ENCODE data around the gene CNBP. TPM values are rescaled to one million over a fixed set of nuclear protein-coding genes. Genes with fewer than 3 reads are reported as not detected.
"Not testable (repeated sequence)": the region's sequence is repeated elsewhere in the genome, so short reads cannot be mapped to it uniquely, and the experiment has no call there.

Gene CNBP
- total RNA-seq (2014; rRNA removed; shearing (Covaris generic)) = 449 and 480 TPM in 2 replicates

DNA sequence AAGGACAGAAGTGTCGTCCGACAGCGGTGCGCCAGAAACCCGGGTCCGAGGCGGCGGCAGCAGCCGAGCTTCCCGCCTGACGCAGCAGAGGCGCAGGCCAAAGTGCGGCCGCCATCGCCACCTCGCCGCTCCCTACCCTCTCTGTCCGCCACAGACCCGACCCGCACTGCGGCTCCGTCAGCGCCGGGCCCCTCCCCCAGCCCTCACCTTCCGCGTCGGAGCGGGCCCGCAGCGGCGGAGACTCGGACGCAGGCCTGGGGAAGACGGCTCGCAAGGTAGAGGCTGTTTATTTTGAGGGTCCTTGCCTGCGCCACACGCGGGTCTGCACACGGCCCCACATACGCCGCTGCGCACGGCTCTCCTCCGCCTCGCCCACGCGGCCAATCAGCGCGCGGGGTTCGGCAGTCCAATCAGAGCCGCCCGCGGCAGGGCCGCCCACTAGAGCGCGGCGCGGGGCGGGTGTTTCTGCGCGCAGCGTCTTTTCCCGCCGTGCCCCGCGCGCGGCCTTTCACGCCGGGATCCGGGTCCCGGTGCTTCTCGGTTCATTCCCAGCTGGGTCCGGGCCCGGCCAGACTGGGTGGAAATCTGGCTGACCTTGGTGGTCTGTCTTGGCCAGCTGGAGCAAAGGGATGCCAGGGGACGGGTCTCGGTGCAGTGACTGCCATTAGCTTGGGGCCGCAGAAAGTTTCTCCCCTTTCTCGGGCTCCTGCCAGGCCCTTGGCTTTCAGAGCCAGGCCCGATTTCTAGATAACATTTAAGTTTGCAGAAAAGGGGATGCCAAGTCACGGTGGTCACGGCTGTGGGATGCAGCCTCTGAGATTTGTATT lies at the start of gene CNBP:
CNBP (minus strand) TSS at position 328 of the 827 bp plus-strand sequence. CDS start 12,139 bp downstream, outside the sequence.
- Histone ChIP-seq H3K27ac (peak within 1 kb of the TSS; percentile 98), H3K27me3 (no peaks in the 10 kb centered on the region), H3K36me3 (peaks cover 28% of the 10 kb centered on the region), H3K9me3 (replicated peaks) (no peaks in the 10 kb centered on the region), H3K4me1 (peaks cover 12% of the 10 kb centered on the region), H3K4me3 (peak within 1 kb of the TSS; percentile 96)
- peak; percentile 90 to 95 for DNase-seq

DNA sequence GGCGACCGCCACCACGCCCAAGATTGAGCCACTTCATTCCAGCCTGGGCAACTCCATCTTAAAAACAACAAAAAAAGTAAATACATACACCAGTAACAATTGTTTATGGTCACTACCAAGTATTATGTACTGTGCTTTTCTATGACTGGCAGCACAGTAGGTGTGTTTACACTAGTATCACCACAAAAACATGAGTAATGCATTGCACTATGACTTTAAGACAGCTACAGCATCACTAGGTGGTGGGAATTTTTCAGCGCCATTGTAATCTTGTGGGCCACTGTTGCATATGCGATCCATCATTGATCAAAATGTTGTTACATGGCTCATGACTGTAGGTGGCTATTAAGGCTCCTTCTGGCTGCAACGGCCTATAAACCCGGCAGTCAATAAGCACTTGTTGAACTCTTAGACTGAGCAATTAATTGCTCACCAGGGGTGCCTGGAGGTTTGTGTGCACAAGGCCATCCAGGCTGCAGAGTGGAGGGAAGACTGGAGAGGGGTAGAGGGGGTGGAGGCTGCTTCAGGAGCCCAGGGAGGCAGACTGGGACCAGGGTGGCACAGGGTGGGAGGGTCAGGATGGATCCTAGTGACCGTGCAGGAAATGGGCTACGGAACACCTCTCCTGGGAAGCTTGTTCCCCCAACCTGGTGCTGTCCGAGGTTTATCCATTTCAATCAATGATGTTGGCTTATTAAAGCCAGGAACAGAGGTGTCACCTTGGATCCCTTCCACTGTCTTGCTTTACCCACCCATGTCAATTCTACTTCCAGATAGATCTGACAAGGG lies 47.8 kb upstream of the CNBP start:
- DNase-seq = no peak
- Histone ChIP-seq H3K27ac (no peak overlapping the region), H3K27me3 (no peaks in the 10 kb centered on the region), H3K4me3 (no peak overlapping the region), H3K36me3 (no peaks in the 10 kb centered on the region), H3K4me1 (no peaks in the 10 kb centered on the region), H3K9me3 (replicated peaks) (no peaks in the 10 kb centered on the region)

- Histone ChIP-seq H3K27me3 (no peaks in the 10 kb centered on the region), H3K4me1 (no peaks in the 10 kb centered on the region), H3K36me3 (no peaks in the 10 kb centered on the region), H3K4me3 (no peak overlapping the region), H3K9me3 (replicated peaks) (no peaks in the 10 kb centered on the region), H3K27ac (no peak overlapping the region)
- DNase-seq = no peak
Observed at GRCh38 chr3:129230311-129231019, 46.8 kb upstream of the CNBP start.

- no peaks in the 10 kb centered on the region for H3K27me3 ChIP-seq
- H3K36me3 ChIP-seq = no peaks in the 10 kb centered on the region
- no peak overlapping the region for H3K27ac ChIP-seq
- H3K4me1 ChIP-seq = no peaks in the 10 kb centered on the region
- DNase-seq = peak; percentile 35 to 58
- no peaks in the 10 kb centered on the region for H3K9me3 ChIP-seq (replicated peaks)
- no peak overlapping the region for H3K4me3 ChIP-seq
Observed at GRCh38 chr3:129228891-129229585, 45.3 kb upstream of the CNBP start.

DNA sequence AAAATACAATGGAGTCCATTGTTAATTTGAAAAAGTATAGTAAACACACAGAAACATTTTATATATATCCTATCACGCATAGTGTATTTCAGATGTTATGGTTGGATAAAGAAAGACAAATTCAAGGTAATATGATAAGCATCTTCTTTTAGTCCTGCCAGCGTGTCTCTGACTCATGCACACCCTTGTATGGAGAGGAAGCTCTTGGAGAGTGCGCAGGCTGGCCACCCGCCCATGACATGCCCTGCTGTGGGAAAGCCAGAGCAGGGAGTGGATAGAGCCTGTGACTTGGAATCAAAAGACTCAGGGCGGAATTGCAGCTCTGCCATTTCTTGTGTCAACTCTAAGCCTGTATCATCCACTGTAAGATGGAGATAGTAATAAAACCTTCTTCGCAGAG lies 42.7 kb upstream of the CNBP start:
- Histone ChIP-seq H3K36me3 (no peaks in the 10 kb centered on the region), H3K9me3 (replicated peaks) (no peaks in the 10 kb centered on the region), H3K4me1 (no peaks in the 10 kb centered on the region), H3K4me3 (no peak overlapping the region), H3K27ac (no peak overlapping the region), H3K27me3 (no peaks in the 10 kb centered on the region)
- peak; percentile 29 to 38 for DNase-seq

DNA sequence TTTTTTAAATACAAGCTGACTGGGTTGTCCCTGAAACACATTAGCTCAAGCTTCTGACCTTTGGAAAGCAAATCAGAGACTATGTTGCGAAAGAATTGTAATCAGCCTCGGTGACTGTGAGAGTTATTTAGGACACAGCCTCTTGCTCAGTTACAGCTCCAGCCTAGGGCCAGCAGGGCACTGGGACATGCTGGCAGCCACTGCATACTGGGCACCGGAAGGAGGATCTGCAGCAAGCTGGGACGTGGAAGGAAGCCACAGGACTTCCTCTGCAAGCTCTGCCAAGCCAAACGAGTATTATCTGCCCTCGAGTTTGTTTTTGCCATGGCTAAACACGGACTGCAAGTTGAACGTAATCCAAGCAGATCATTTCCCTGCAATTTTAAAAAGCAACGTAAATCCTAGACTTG lies 41.3 kb upstream of the CNBP start:
- peak overlapping the region; percentile 12; the same call in 1 of the 2 replicates for H3K4me3 ChIP-seq
- H3K9me3 ChIP-seq (replicated peaks) = no peaks in the 10 kb centered on the region
- no peaks in the 10 kb centered on the region for H3K4me1 ChIP-seq
- DNase-seq = peak; percentile 41 to 52
- H3K27ac ChIP-seq = no peak overlapping the region
- H3K36me3 ChIP-seq = no peaks in the 10 kb centered on the region
- H3K27me3 ChIP-seq = no peaks in the 10 kb centered on the region

DNA sequence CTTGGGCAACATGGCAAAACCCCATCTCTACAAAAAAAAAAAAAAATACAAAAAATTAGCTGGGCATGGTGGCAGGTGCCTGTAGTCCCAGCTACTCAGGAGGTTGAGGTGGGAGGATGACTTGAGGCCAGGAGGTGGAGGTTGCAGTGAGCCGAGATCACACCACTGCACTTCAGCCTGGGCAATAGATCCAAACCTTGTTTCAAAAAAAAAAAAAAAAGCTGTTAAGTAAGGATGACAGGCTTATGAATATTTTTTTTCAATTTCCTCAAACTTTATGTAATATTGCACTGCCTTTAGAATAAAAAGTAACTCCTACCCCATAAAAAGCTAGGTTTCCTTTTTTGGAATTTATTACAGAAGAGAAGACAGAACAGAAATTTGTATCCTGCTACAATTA lies 40.7 kb upstream of the CNBP start:
- not testable (repeated sequence) for DNase-seq; H3K4me3 ChIP-seq; H3K9me3 ChIP-seq (replicated peaks); H3K27ac ChIP-seq; H3K36me3 ChIP-seq; H3K27me3 ChIP-seq; H3K4me1 ChIP-seq

DNA sequence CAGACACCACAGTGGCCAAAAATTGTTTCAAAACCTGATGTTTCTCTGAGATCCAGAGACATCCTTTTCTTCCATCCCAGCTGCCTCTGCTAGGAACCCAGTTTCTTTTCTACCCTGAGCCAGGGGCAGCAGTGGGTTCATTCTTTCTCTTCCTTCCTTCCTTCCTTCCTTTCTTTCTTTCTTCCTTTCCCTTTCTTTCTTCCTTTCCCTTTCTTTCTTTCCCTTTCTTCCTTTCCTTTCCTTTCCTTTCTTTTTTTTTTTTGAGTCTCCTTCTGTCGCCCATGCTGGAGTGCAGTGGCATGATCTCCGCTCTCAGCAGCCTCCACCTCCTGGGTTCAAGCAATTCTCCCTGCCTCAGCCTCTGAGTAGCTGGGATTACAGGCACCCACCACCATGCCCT lies 35.0 kb upstream of the CNBP start:
- no peak for DNase-seq
- Histone ChIP-seq H3K27ac (no peak overlapping the region), H3K4me3 (no peak overlapping the region), H3K9me3 (replicated peaks) (no peaks in the 10 kb centered on the region), H3K4me1 (no peaks in the 10 kb centered on the region), H3K27me3 (no peaks in the 10 kb centered on the region), H3K36me3 (no peaks in the 10 kb centered on the region)

DNA sequence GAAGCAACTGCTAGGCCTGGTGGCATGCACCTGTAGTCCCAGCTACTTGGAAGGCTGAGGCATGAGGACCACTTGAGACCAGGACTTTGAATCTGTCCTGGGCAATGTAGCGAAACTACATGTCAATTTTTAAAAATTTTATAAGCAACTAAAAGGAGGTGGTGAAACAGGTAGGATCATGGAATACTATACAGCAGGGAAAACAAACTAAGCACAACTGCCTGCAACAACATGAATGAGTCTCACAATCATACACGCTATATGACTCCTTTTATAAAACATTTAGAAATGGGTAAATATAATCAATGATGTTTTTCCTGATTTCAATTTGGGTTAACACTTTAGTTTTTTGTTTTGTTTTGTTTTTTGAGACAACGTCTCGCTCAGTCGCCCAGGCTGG lies 29.5 kb upstream of the CNBP start:
- no peak for DNase-seq
- no peaks in the 10 kb centered on the region for H3K27me3 ChIP-seq
- H3K36me3 ChIP-seq = no peaks in the 10 kb centered on the region
- H3K27ac ChIP-seq = no peak overlapping the region
- H3K4me3 ChIP-seq = no peak overlapping the region
- H3K9me3 ChIP-seq (replicated peaks) = no peaks in the 10 kb centered on the region
- peaks cover 8% of the 10 kb centered on the region; the same call in 1 of the 2 replicates for H3K4me1 ChIP-seq

DNA sequence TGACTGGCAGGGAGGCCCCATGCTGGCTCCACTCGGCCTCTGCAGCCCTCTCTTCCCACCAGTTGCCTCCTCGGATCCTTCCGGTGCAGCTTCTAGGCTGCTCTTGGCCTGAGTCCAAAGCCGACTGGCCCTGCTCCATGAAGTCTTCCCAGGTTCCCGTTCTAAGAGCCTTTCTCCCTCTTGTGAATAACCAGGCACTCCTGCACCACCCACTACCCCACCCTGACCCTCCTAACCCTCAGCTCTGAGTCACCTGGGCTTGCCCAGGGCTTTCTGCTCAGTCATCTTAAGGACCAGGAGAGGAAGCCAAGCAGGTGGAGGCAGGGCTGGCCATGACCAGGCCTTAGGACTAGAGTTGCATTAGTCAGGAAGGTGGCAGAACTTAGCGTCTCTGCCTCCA lies 28.1 kb upstream of the CNBP start:
- Histone ChIP-seq H3K4me1 (peaks cover 8% of the 10 kb centered on the region; the same call in 1 of the 2 replicates), H3K27ac (no peak overlapping the region)
- DNase-seq = peak; percentile 65 to 82

GRCh38 chr3:129211345-129211744 lies 27.6 kb upstream of the CNBP start:
- no peak for DNase-seq
- H3K27me3 ChIP-seq = no peaks in the 10 kb centered on the region
- no peaks in the 10 kb centered on the region for H3K36me3 ChIP-seq
- H3K9me3 ChIP-seq (replicated peaks) = no peaks in the 10 kb centered on the region
- H3K27ac ChIP-seq = no peak overlapping the region
- peaks cover 8% of the 10 kb centered on the region; the same call in 1 of the 2 replicates for H3K4me1 ChIP-seq
- no peak overlapping the region for H3K4me3 ChIP-seq

More for the DNA sequence above, 28.1 kb upstream of the CNBP start:
- Histone ChIP-seq H3K27me3 (no peaks in the 10 kb centered on the region), H3K9me3 (replicated peaks) (no peaks in the 10 kb centered on the region), H3K4me3 (no peak overlapping the region), H3K36me3 (no peaks in the 10 kb centered on the region)

- H3K27ac ChIP-seq = no peak overlapping the region
- H3K36me3 ChIP-seq = no peaks in the 10 kb centered on the region
- no peak for DNase-seq
- no peak overlapping the region for H3K4me3 ChIP-seq
- H3K27me3 ChIP-seq = no peaks in the 10 kb centered on the region
- peaks cover 8% of the 10 kb centered on the region; the same call in 1 of the 2 replicates for H3K4me1 ChIP-seq
- H3K9me3 ChIP-seq (replicated peaks) = no peaks in the 10 kb centered on the region
Observed at GRCh38 chr3:129207479-129207878, 23.8 kb upstream of the CNBP start.

DNA sequence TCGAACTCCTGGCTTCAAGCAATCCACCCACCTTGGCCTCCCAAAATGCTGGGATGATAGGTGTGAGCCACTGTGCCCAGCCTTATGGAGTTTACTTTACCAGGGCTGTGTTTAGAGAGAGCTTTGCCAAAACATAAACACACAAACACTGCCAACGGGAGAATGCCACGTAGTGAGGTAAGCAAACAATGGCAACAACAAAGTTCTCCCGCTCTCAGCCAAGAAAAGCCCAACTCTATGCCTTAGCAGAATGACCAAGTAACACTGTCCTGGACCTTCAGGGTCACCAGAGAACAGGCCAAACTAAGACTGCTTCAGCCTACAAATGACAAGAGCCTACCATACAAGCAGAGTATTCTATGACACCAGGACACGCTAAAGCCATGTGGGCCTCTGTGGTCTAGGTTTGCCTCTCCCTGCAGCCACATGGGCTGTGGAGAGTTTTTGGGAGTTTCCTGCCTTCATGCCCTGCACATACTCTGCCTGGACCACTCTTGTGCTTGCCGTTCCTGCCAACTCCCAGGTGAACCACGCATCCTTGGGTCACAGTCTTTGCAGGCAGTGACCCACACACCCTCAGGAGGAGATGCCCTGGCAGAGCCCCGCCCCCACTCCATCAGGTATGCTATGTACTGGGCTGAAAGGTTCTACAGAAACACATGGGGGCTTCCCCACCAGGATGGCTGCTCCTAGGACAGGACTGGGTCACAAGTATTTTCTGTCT lies 21.6 kb upstream of the CNBP start:
- H3K9me3 ChIP-seq (replicated peaks) = no peaks in the 10 kb centered on the region
- no peak for DNase-seq

DNA sequence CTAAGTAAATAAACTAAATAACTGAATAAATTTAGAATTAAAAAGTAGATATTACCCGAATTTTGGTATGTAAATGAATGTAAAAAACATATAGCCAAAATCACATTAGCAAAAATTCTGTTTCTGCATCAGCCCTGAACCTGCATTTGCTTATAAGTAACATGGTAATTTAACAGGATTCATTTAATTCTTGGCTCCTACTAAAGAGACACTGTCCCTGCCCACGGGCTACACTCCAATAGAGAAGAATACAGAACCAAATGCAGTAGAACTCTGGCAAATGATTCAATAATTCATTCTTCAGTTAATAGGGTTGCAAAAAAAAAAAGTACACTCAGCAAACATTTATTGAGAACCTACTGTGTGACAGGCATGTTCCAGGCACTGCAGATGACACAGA lies 20.8 kb upstream of the CNBP start:
- no peaks in the 10 kb centered on the region for H3K4me1 ChIP-seq
- H3K4me3 ChIP-seq = no peak overlapping the region
- H3K27me3 ChIP-seq = no peaks in the 10 kb centered on the region
- H3K9me3 ChIP-seq (replicated peaks) = no peaks in the 10 kb centered on the region
- DNase-seq = no peak
- no peaks in the 10 kb centered on the region for H3K36me3 ChIP-seq
- H3K27ac ChIP-seq = no peak overlapping the region

More for the DNA sequence above, 21.6 kb upstream of the CNBP start:
- Histone ChIP-seq H3K36me3 (no peaks in the 10 kb centered on the region), H3K27ac (no peak overlapping the region), H3K27me3 (no peaks in the 10 kb centered on the region), H3K4me3 (no peak overlapping the region), H3K4me1 (no peaks in the 10 kb centered on the region)

Measured in SJCRH30 (cell line).